Activated CD4-positive, CD25-positive, alpha-beta regulatory T cell (primary cell): ENCODE measurements around the gene DDI1.

Source experiments
- DNase-seq, 4 experiments: peaks; one replicate each; lab custom pipeline; 2025; lab: John Stamatoyannopoulos, UW

DDI1 gene

GRCh38 chr11:104036588-104036987 is at the start of gene DDI1:
DDI1 (plus strand) TSS chr11:104036640; CDS start chr11:104036823, 183 bp downstream.
- DNase-seq: no peak

- DNase-seq: no peak
These were observed 48.5 kb upstream of the DDI1 start for GRCh38 chr11:103987629-103988594.

- no peak for DNase-seq
These were observed 47.9 kb upstream of the DDI1 start for GRCh38 chr11:103988595-103988969.

- DNase-seq: no peak
These were observed 42.9 kb upstream of the DDI1 start for GRCh38 chr11:103993507-103993906.

- no peak for DNase-seq
These were observed 42.3 kb upstream of the DDI1 start for GRCh38 chr11:103994094-103994493.

GRCh38 chr11:103994518-103994917 is 41.9 kb upstream of the DDI1 start:
- DNase-seq: no peak

GRCh38 chr11:103995896-103996295 is 40.5 kb upstream of the DDI1 start:
- no peak for DNase-seq

- no peak for DNase-seq
These were observed 39.4 kb upstream of the DDI1 start for GRCh38 chr11:103997082-103997481.

GRCh38 chr11:103998826-103999508 is 37.5 kb upstream of the DDI1 start:
- DNase-seq: no peak

- DNase-seq: no peak
These were observed 35.6 kb upstream of the DDI1 start for GRCh38 chr11:104000798-104001197.

GRCh38 chr11:104001561-104002056 is 34.8 kb upstream of the DDI1 start:
- DNase-seq: no peak

- DNase-seq: no peak
These were observed 32.9 kb upstream of the DDI1 start for GRCh38 chr11:104003491-104003890.

- DNase-seq: no peak
These were observed 31.1 kb upstream of the DDI1 start for GRCh38 chr11:104005234-104005855.

- no peak for DNase-seq
These were observed 26.7 kb upstream of the DDI1 start for GRCh38 chr11:104009744-104010143.

GRCh38 chr11:104011044-104011443 is 25.4 kb upstream of the DDI1 start:
- DNase-seq: no peak

GRCh38 chr11:104015649-104016415 is 20.6 kb upstream of the DDI1 start:
- DNase-seq: no peak

GRCh38 chr11:104024572-104024971 is 11.9 kb upstream of the DDI1 start:
- no peak for DNase-seq

GRCh38 chr11:104028476-104029263 is 7.8 kb upstream of the DDI1 start:
- no peak for DNase-seq

GRCh38 chr11:104033134-104033533 is 3.3 kb upstream of the DDI1 start:
- DNase-seq: no peak

GRCh38 chr11:104033561-104033960 is 2.9 kb upstream of the DDI1 start:
- DNase-seq: no peak

- no peak for DNase-seq
These were observed 555 bp downstream of the DDI1 start for GRCh38 chr11:104036995-104037394.
